ENCODE data around the gene UBE2S.

The UBE2S gene

GRCh38 chr19:55384920-55385723 lies 22.5 kb downstream of the UBE2S start:
- Mint-ChIP-seq H3K9me3 (ENCODE audit: low read depth) (no peaks in the 10 kb centered on the region), H3K27ac (peak overlapping the region; percentile 99), H3K27me3 (no peaks in the 10 kb centered on the region), H3K4me1 (ENCODE audit: low read depth) (peaks cover 47% of the 10 kb centered on the region), H3K36me3 (peaks cover 13% of the 10 kb centered on the region), H3K4me3 (peak overlapping the region; percentile 98)

DNA sequence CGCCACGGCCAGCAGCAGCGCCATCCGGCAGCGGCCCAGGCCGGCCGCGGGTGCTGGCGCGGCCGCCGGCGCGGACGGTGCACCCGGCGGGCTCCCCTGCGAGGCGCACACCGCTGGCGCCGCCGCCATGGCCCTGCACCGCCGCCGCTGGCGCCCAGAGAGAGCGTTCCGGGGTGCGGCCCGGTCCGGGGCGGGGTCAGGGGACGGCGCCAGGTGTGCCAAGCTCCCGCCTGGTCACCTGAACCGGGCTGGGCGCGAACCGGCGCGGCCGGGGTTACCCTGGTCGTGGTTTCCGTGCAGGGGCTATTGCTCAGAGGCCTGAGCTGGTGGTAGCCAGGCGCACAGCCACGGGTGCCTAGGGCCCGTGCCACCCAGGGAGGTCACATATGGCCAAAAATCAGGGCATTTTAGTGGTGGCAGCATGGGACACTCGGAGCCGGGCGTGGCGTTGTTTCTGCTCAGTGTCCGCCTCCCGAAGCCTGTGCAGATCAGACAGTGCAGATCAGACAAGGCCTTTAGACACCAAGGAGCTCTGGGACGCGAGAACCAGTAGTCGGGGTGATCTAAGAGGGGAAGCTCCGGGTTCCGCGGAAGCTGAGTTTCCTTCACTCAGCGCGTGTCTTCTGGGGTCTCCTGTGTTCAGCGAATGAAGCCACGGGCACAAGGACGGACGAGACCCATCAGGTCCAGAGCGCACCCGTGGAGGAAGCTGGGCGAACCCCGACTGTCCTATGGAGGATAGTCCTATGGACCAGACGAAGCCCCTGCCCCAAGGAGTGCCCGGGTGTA lies 23.3 kb downstream of the UBE2S start, which contains the start of gene TMEM238:
TMEM238 (minus strand) TSS at position 162 of the 789 bp plus-strand sequence; CDS start at position 129, 33 bp downstream.
- H3K27me3 Mint-ChIP-seq, result no peaks in the 10 kb centered on the region
- peaks cover 13% of the 10 kb centered on the region for H3K36me3 Mint-ChIP-seq
- peak within 1 kb of the TSS; percentile 99 for H3K27ac Mint-ChIP-seq
- H3K9me3 Mint-ChIP-seq (ENCODE audit: low read depth), result no peaks in the 10 kb centered on the region
- H3K4me3 Mint-ChIP-seq, result peak within 1 kb of the TSS; percentile 98
- H3K4me1 Mint-ChIP-seq (ENCODE audit: low read depth), result peaks cover 40% of the 10 kb centered on the region

GRCh38 chr19:55383279-55384130 lies 24.1 kb downstream of the UBE2S start:
- Mint-ChIP-seq H3K4me1 (ENCODE audit: low read depth) (peaks cover 34% of the 10 kb centered on the region), H3K27me3 (no peaks in the 10 kb centered on the region), H3K36me3 (peaks cover 13% of the 10 kb centered on the region), H3K4me3 (peak overlapping the region; percentile 88), H3K9me3 (ENCODE audit: low read depth) (no peaks in the 10 kb centered on the region), H3K27ac (peak overlapping the region; percentile 93)

GRCh38 chr19:55382522-55383054 lies 25.0 kb downstream of the UBE2S start:
- peak overlapping the region; percentile 93 for H3K27ac Mint-ChIP-seq
- peaks cover 27% of the 10 kb centered on the region for H3K4me1 Mint-ChIP-seq (ENCODE audit: low read depth)
- peaks cover 13% of the 10 kb centered on the region for H3K36me3 Mint-ChIP-seq
- H3K9me3 Mint-ChIP-seq (ENCODE audit: low read depth), result no peaks in the 10 kb centered on the region
- peak overlapping the region; percentile 88 for H3K4me3 Mint-ChIP-seq
- no peaks in the 10 kb centered on the region for H3K27me3 Mint-ChIP-seq

DNA sequence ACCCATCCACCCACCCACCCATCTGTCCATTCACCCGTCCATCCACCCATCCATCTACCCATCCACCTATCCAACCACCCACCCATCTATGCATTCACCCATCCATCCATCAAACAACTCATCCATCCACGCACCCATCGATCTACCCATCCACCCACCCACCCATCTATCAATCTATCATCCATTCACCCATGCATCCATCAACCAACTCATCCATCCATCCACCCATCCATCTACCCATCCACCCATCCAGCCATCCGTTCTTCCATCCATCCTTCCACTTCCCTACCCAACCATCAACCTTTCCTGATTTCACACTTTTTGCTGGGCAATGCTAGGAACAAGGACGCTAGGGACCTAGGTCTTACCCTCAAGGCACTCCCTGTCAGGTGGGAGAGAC lies 25.6 kb downstream of the UBE2S start:
- Mint-ChIP-seq H3K27ac (no peak overlapping the region), H3K27me3 (no peaks in the 10 kb centered on the region), H3K36me3 (peaks cover 13% of the 10 kb centered on the region), H3K4me3 (peak overlapping the region; percentile 88), H3K4me1 (ENCODE audit: low read depth) (peaks cover 25% of the 10 kb centered on the region), H3K9me3 (ENCODE audit: low read depth) (no peaks in the 10 kb centered on the region)

DNA sequence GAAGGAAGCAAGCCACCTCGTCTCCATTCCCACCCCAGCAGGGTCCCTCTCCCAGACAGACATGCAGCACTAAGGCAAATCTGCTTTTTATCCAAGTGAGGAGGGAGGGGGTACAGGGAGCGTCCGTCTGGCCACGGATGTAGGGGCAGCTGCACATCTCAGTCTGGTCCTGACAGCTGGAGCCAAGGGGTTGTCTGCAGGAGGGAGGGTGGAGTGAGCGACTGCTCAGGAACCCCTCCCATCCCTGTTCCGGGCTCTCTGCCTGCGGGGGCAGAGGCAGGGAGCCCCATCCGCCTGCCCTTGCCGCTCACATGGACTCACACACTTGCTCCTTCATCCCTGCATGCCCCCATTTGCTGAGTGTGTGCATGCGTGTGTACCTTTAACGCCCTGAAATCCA lies 28.4 kb downstream of the UBE2S start:
- Mint-ChIP-seq H3K27ac (no peak overlapping the region), H3K4me3 (no peak overlapping the region), H3K36me3 (peaks cover 4% of the 10 kb centered on the region), H3K4me1 (ENCODE audit: low read depth) (peaks cover 17% of the 10 kb centered on the region), H3K27me3 (no peaks in the 10 kb centered on the region), H3K9me3 (ENCODE audit: low read depth) (no peaks in the 10 kb centered on the region)

- Mint-ChIP-seq H3K27me3 (peaks cover 3% of the 10 kb centered on the region), H3K36me3 (peaks cover 4% of the 10 kb centered on the region), H3K4me1 (ENCODE audit: low read depth) (peaks cover 15% of the 10 kb centered on the region), H3K4me3 (no peak overlapping the region), H3K9me3 (ENCODE audit: low read depth) (no peaks in the 10 kb centered on the region), H3K27ac (no peak overlapping the region)
Observed at GRCh38 chr19:55377356-55378131, 30.0 kb downstream of the UBE2S start.

DNA sequence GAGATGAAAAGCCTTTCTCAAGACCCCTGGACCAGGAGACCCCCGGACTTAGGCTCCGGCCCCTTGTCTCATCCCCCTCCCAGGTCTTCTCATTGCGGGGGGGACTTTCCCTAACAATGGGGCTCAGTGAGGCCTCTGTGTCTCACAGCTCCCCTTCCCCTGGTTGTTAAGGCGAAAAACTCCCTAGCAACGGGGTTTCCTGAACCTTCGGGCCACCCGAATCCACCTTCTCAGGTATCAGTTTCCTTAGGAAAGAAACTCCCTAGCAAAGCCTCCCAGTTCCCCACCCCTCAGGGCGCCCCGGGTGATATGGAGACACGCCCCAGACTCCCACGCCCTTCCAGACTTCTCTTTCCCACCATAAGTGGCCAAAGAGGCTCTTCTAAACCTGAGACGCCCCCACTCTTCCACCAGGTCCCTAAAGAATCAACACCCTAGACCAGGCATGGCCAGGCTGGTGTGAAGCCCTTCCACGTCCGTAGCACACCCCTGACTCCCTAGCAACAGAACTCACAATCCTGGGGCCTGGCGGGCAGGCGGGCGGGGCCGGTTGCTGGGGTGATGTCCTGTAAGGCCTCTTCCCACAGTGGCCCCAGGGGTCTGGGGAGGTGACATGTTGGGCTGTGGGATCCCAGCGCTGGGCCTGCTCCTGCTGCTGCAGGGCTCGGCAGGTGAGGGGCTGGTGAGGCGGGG lies 31.2 kb downstream of the UBE2S start, which contains the start of gene TMEM190:
TMEM190 (plus strand) TSS at position 586 of the 693 bp plus-strand sequence; CDS start at position 614, 28 bp downstream.
- H3K4me1 Mint-ChIP-seq (ENCODE audit: low read depth), result peaks cover 10% of the 10 kb centered on the region
- no peak within 1 kb of the TSS for H3K4me3 Mint-ChIP-seq
- no peaks in the 10 kb centered on the region for H3K9me3 Mint-ChIP-seq (ENCODE audit: low read depth)
- H3K36me3 Mint-ChIP-seq, result peaks cover under 1% of the 10 kb centered on the region
- H3K27me3 Mint-ChIP-seq, result peaks cover 9% of the 10 kb centered on the region
- no peak within 1 kb of the TSS for H3K27ac Mint-ChIP-seq

GRCh38 chr19:55373993-55374757 lies 33.4 kb downstream of the UBE2S start:
- Mint-ChIP-seq H3K36me3 (peaks cover 2% of the 10 kb centered on the region), H3K9me3 (ENCODE audit: low read depth) (no peaks in the 10 kb centered on the region), H3K4me1 (ENCODE audit: low read depth) (peaks cover 16% of the 10 kb centered on the region), H3K27me3 (peaks cover 18% of the 10 kb centered on the region), H3K4me3 (no peak overlapping the region), H3K27ac (peak overlapping the region; percentile 61)

DNA sequence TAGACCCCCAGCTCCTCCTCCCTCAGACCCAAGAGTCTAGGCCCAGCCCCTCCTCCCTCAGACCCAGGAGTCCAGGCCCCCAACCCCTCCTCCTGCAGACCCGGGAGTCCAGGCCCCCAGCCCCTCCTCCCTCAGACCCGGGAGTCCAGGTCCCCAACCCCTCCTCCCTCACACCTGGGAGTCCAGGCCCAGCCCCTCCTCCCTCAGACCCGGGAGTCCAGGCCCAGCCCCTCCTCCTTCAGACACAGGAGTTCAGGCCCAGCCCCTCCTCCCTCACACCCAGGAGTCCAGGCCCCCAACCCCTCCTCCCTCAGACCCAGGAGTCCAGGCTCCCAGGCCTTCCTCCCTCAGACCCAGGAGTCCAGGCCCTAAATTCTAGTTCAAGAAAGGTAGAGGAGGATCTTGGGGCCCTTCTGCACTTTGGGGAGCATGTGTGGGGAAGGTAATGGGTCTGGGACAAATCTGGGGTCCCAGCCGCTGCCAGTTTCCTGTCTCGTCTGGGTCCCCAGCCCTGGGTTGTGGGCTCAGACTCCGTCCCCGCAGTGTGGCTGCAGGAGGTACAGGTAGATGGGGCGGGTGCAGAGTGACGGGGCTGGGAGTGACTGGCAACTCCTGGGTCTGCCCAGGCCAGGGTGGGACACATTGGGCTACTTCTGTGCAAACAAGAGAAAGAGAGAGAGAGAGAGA lies 34.1 kb downstream of the UBE2S start:
- no peaks in the 10 kb centered on the region for H3K9me3 Mint-ChIP-seq (ENCODE audit: low read depth)
- H3K4me3 Mint-ChIP-seq, result no peak overlapping the region
- peaks cover 2% of the 10 kb centered on the region for H3K36me3 Mint-ChIP-seq
- peaks cover 18% of the 10 kb centered on the region for H3K27me3 Mint-ChIP-seq
- H3K27ac Mint-ChIP-seq, result peak overlapping the region; percentile 61
- H3K4me1 Mint-ChIP-seq (ENCODE audit: low read depth), result peaks cover 16% of the 10 kb centered on the region

- Mint-ChIP-seq H3K27ac (no peak overlapping the region), H3K36me3 (peaks cover 2% of the 10 kb centered on the region), H3K4me3 (peak overlapping the region; percentile 11), H3K9me3 (ENCODE audit: low read depth) (no peaks in the 10 kb centered on the region), H3K27me3 (peaks cover 18% of the 10 kb centered on the region), H3K4me1 (ENCODE audit: low read depth) (peaks cover 16% of the 10 kb centered on the region)
Observed at GRCh38 chr19:55372316-55373081, 35.1 kb downstream of the UBE2S start.
